NT2/D1 (cell line): ENCODE measurements around the gene RASAL2.

Source experiments
- DNase-seq: peaks from one replicate; pipeline ENCODE4 v3.0.0-alpha.2; 2011; ENCODE audit warnings: low read depth, low spot score
- H3K27me3 ChIP-seq: 2 replicates; pipeline ENCODE4 v1.6.0; 2011; ENCODE audit warnings: mild to moderate bottlenecking; ENCODE audit not compliant: insufficient read length, insufficient read depth
- H3K36me3 ChIP-seq: 2 replicates; pipeline ENCODE4 v1.6.1; 2011; ENCODE audit warnings: mild to moderate bottlenecking, low read length, mixed read lengths; ENCODE audit not compliant: insufficient read depth, insufficient read length
- H3K4me1 ChIP-seq: 2 replicates; pipeline ENCODE4 v1.5.1; 2011; ENCODE audit not compliant: insufficient read depth, insufficient read length
- H3K4me3 ChIP-seq: 2 replicates; pipeline ENCODE4 v1.5.1; 2011; ENCODE audit warnings: low read depth; ENCODE audit not compliant: insufficient read length
- H3K9ac ChIP-seq: 2 replicates; pipeline ENCODE4 v1.6.0; 2011; ENCODE audit warnings: low read depth; ENCODE audit not compliant: insufficient read length
- H3K9me3 ChIP-seq: 2 replicates; pipeline ENCODE4 v1.5.1; 2011; ENCODE audit warnings: mild to moderate bottlenecking, low read length; ENCODE audit not compliant: insufficient read depth
- SUZ12 ChIP-seq: IDR thresholded peaks from 2 replicates; pipeline ENCODE4 v1.6.1; 2011; ENCODE audit not compliant: insufficient read length, insufficient read depth; ENCODE audit errors: extremely low read depth
- YY1 ChIP-seq: IDR thresholded peaks from 2 replicates; pipeline ENCODE4 v1.6.1; 2011; ENCODE audit not compliant: insufficient read length, insufficient read depth
- ZNF274 ChIP-seq: IDR thresholded peaks from 2 replicates; pipeline ENCODE4 v1.6.1; 2011; ENCODE audit warnings: mild to moderate bottlenecking, low read depth, low read length

RASAL2 gene

GRCh38 chr1:178362747-178363146 is 268.8 kb downstream of the RASAL2 start:
- TF ChIP-seq SUZ12 (no peak), ZNF274 (no peak)
- DNase-seq = no peak
- no peak overlapping the region for H3K4me3 ChIP-seq
- H3K4me1 ChIP-seq = no peaks in the 10 kb centered on the region
- no peaks in the 10 kb centered on the region for H3K36me3 ChIP-seq
- peaks cover 6% of the 10 kb centered on the region; the same call in 1 of the 2 replicates for H3K9me3 ChIP-seq
- no peaks in the 10 kb centered on the region for H3K27me3 ChIP-seq
- no peak overlapping the region for H3K9ac ChIP-seq

GRCh38 chr1:178364782-178365181 is 270.9 kb downstream of the RASAL2 start:
- TF ChIP-seq ZNF274 (no peak), YY1 (no peak), SUZ12 (no peak)
- Histone ChIP-seq H3K36me3 (no peaks in the 10 kb centered on the region), H3K9ac (no peak overlapping the region), H3K4me1 (no peaks in the 10 kb centered on the region), H3K4me3 (no peak overlapping the region), H3K9me3 (peaks cover 6% of the 10 kb centered on the region; the same call in 1 of the 2 replicates), H3K27me3 (no peaks in the 10 kb centered on the region)
- no peak for DNase-seq

- no peaks in the 10 kb centered on the region for H3K36me3 ChIP-seq
- H3K4me1 ChIP-seq = no peaks in the 10 kb centered on the region
- no peaks in the 10 kb centered on the region for H3K9me3 ChIP-seq
- H3K4me3 ChIP-seq = no peak overlapping the region
- no peak overlapping the region for H3K9ac ChIP-seq
- H3K27me3 ChIP-seq = no peaks in the 10 kb centered on the region
- no peak for DNase-seq
- TF ChIP-seq YY1 (no peak), SUZ12 (no peak), ZNF274 (no peak)
These were observed 273.2 kb downstream of the RASAL2 start for GRCh38 chr1:178367151-178367550.

GRCh38 chr1:178368208-178368607 is 274.3 kb downstream of the RASAL2 start:
- Histone ChIP-seq H3K4me3 (no peak overlapping the region), H3K4me1 (no peaks in the 10 kb centered on the region), H3K9ac (no peak overlapping the region), H3K9me3 (no peaks in the 10 kb centered on the region), H3K36me3 (no peaks in the 10 kb centered on the region), H3K27me3 (no peaks in the 10 kb centered on the region)
- DNase-seq = no peak
- TF ChIP-seq YY1 (no peak), SUZ12 (no peak), ZNF274 (no peak)

- Histone ChIP-seq H3K9me3 (no peaks in the 10 kb centered on the region), H3K4me1 (no peaks in the 10 kb centered on the region), H3K9ac (no peak overlapping the region), H3K4me3 (no peak overlapping the region), H3K36me3 (no peaks in the 10 kb centered on the region), H3K27me3 (no peaks in the 10 kb centered on the region)
- no peak for DNase-seq
- TF ChIP-seq ZNF274 (no peak), YY1 (no peak), SUZ12 (no peak)
These were observed 277.3 kb downstream of the RASAL2 start for GRCh38 chr1:178371235-178371634.

GRCh38 chr1:178371933-178372388 is 278.1 kb downstream of the RASAL2 start:
- Histone ChIP-seq H3K4me1 (no peaks in the 10 kb centered on the region), H3K27me3 (no peaks in the 10 kb centered on the region), H3K4me3 (no peak overlapping the region), H3K9me3 (no peaks in the 10 kb centered on the region), H3K9ac (no peak overlapping the region), H3K36me3 (no peaks in the 10 kb centered on the region)
- no peak for DNase-seq
- TF ChIP-seq YY1 (no peak), ZNF274 (no peak), SUZ12 (no peak)

- Histone ChIP-seq H3K9ac (no peak overlapping the region), H3K4me3 (no peak overlapping the region), H3K27me3 (no peaks in the 10 kb centered on the region), H3K36me3 (no peaks in the 10 kb centered on the region), H3K4me1 (no peaks in the 10 kb centered on the region), H3K9me3 (no peaks in the 10 kb centered on the region)
- no peak for TF ChIP-seq SUZ12
- no peak for TF ChIP-seq ZNF274
- TF ChIP-seq YY1 = no peak
- no peak for DNase-seq
These were observed 280.1 kb downstream of the RASAL2 start for GRCh38 chr1:178374016-178374415.
